Testis (tissue), 3 donors: Measurements from ENCODE around the gene SYCE3. TPM values are rescaled to one million over a fixed set of nuclear protein-coding genes. Genes with fewer than 3 reads are reported as not detected.

Experiments used
- DNase-seq: peaks from one replicate; pipeline ENCODE4 v3.0.0-alpha.2; 2019
- H3K27ac ChIP-seq, 2 donors: fragments of 200-600 bp; sonication (generic); one replicate each; pipeline ENCODE4 v1.5.1; 2019
- H3K27me3 ChIP-seq: fragments of 200-600 bp; sonication (generic); one replicate; pipeline ENCODE4 v1.5.1; 2019
- H3K36me3 ChIP-seq: fragments of 200-600 bp; sonication (generic); one replicate; pipeline ENCODE4 v1.5.1; 2017; ENCODE audit warnings: low read depth; ENCODE audit errors: missing control alignments
- H3K4me1 ChIP-seq: fragments of 200-600 bp; sonication (generic); one replicate; pipeline ENCODE4 v1.5.1; 2019
- H3K4me3 ChIP-seq, 2 donors: fragments of 200-600 bp; sonication (generic); one replicate each; pipeline ENCODE4 v1.5.1; 2017 to 2019
- H3K9me3 ChIP-seq: fragments of 200-600 bp; sonication (generic); one replicate; pipeline ENCODE4 v1.5.1; 2017
- POLR2A ChIP-seq: fragments of 450-650 bp; IDR thresholded peaks from one replicate; pipeline ENCODE4 v1.6.1; 2017; ENCODE audit warnings: antibody characterized with exemption, mild to moderate bottlenecking, moderate library complexity
- WGBS, 2 donors: methylation state at CpG; one replicate each; pipeline ENCODE4 v1.1.5; 2018; 5-methylcytosine and 5-hydroxymethylcytosine counted together
- intact Hi-C: fragments of 100-400 bp; cut with DNase I; formaldehyde crosslinking; loops from one replicate; pipeline ENCODE4 v1.15.1; 2023; ENCODE audit warnings: low total_unique reads
- polyA plus RNA-seq: library from polyadenylated mRNA; stranded (reverse); fragments of 350-450 nt; fragmentation: Illumina TruSeq; extraction: RNeasy Lipid Tissue Mini Kit (QIAGEN cat#74804); gene quantifications from one replicate; pipeline ENCODE4 v1.2.3, GENCODE V29; 2014; ENCODE audit warnings: low read depth, low replicate concordance; ENCODE audit not compliant: insufficient read depth
- total RNA-seq, 2 donors: library from RNA; depleted of rRNA; stranded (reverse); fragments of >200 nt; gene quantifications; one replicate each; pipeline ENCODE4 v1.2.3, GENCODE V29; 2016
- TF ChIP-seq, protein P1 (sequence below), 3 experiments: fragments of 450-650 bp in 2 of 3; fragments of 200-600 bp in 1 of 3; sonication (generic) in 1 of 3; IDR thresholded peaks; one replicate each; pipeline ENCODE4 v1.5.1; 2016 to 2019; ENCODE audit warnings: antibody characterized with exemption in 3 of 3, mild to moderate bottlenecking in 2 of 3, moderate library complexity in 1 of 3

The SYCE3 gene
- total and polyA plus RNA-seq, 3 donors from 2014 or later, result 40.4 to 183 (median 71.9) TPM

- WGBS, 2 donors, result 93 to 94% methylated on average over 22 to 26 of the region's 26 CpGs
- H3K36me3 ChIP-seq, result no peaks in the 10 kb centered on the region
- no peaks in the 10 kb centered on the region for H3K27me3 ChIP-seq
- no peak for TF ChIP-seq POLR2A
- TF ChIP-seq, protein P1, sequence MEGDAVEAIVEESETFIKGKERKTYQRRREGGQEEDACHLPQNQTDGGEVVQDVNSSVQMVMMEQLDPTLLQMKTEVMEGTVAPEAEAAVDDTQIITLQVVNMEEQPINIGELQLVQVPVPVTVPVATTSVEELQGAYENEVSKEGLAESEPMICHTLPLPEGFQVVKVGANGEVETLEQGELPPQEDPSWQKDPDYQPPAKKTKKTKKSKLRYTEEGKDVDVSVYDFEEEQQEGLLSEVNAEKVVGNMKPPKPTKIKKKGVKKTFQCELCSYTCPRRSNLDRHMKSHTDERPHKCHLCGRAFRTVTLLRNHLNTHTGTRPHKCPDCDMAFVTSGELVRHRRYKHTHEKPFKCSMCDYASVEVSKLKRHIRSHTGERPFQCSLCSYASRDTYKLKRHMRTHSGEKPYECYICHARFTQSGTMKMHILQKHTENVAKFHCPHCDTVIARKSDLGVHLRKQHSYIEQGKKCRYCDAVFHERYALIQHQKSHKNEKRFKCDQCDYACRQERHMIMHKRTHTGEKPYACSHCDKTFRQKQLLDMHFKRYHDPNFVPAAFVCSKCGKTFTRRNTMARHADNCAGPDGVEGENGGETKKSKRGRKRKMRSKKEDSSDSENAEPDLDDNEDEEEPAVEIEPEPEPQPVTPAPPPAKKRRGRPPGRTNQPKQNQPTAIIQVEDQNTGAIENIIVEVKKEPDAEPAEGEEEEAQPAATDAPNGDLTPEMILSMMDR (IDR thresholded peaks at IDR 0.05), result no peak
- DNase-seq, result no peak
- H3K27ac ChIP-seq, result no peak overlapping the region
- H3K4me3 ChIP-seq, result no peak overlapping the region
- H3K4me1 ChIP-seq, result peaks cover 8% of the 10 kb centered on the region
- intact Hi-C loops, result no loop called here
- no peaks in the 10 kb centered on the region for H3K9me3 ChIP-seq
These were observed 11.0 kb upstream of the SYCE3 start for GRCh38 chr22:50573491-50574382.

DNA sequence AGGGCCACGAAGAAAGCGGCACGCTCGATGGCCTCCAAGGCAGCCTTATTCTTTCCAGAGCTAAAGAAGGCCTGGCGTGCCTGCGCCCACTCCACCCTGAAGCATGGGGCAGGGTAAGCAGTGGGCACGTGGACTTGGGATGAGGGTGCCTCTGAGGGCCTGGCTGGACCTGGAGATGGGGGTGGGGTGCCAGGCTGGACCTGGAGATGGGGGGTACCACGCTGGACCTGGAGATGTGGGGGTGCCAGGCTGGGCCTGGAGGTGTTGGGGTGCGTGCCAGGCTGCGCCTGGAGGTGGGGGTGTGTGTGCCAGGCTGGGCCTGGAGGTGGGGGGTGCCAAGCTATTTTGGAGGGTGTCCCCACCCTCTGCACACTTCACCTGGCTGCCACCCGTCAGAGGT, 10.2 kb upstream of the SYCE3 start:
- Histone ChIP-seq H3K4me1 (peaks cover under 1% of the 10 kb centered on the region), H3K4me3 (no peak overlapping the region), H3K36me3 (no peaks in the 10 kb centered on the region), H3K27ac (no peak overlapping the region), H3K27me3 (no peaks in the 10 kb centered on the region), H3K9me3 (no peaks in the 10 kb centered on the region)
- no peak for DNase-seq
- WGBS, 2 donors, result 93 to 100% methylated on average over 6 to 11 of the region's 11 CpGs
- TF ChIP-seq, protein P1 (IDR thresholded peaks at IDR 0.05), result no peak
- no peak for TF ChIP-seq POLR2A
- intact Hi-C loops, result no loop called here

DNA sequence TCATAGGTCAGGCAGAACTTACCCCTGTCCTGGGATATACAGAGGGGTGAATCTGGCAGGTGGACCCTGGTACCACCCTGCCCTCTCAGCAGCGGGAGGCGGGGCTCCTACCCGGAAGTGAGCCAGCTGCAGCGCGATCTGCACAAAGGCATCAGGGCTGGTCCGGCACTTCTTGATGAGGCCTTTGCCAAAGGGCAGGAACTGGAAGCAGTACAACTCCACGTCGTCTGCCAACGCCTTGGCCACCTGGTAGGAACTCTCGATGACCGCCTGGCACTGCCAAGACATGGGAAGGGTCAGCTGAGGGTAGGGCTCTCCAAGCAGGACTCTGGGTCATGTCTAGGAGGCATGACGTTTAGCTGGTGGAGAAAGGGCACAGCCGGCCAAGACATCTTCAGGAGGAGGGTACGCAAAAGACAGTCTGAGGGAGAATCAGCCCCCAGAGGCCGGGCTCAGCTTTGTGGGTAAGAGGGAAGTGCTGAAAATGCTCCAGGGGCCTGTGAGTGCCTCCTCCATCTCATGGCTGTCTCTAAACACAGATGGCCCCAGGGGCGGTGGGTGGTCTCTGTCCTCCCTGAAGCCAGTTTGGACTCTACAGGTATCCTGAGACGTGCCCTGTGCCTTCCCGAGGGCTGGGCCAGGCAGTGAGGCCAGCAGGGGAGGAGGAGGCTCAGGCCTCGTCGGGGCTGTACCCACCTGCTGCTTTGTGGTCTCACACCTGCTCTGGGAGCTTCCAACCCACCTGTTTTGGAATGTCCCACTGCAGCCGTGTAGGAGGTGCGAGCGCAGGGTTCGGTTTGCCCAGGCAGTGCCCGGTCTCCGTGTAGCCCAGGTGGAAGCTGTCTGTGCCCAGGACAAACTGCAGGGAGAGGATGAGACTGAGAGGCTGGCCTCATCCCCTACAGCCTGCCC, 8.8 kb upstream of the SYCE3 start:
- intact Hi-C loops, result no loop called here
- no peak overlapping the region for H3K4me3 ChIP-seq
- no peaks in the 10 kb centered on the region for H3K9me3 ChIP-seq
- 91 to 93% methylated on average over 19 to 26 of the region's 26 CpGs for WGBS, 2 donors
- TF ChIP-seq, protein P1 (IDR thresholded peaks at IDR 0.05), result no peak
- H3K4me1 ChIP-seq, result no peaks in the 10 kb centered on the region
- no peak for DNase-seq
- H3K27me3 ChIP-seq, result no peaks in the 10 kb centered on the region
- no peak overlapping the region for H3K27ac ChIP-seq
- H3K36me3 ChIP-seq, result no peaks in the 10 kb centered on the region

- DNase-seq, result no peak
- H3K9me3 ChIP-seq, result no peaks in the 10 kb centered on the region
- 89 to 95% methylated on average over 9 to 12 of the region's 12 CpGs for WGBS, 2 donors
- no peak overlapping the region for H3K4me3 ChIP-seq
- no peaks in the 10 kb centered on the region for H3K27me3 ChIP-seq
- H3K4me1 ChIP-seq, result no peaks in the 10 kb centered on the region
- H3K27ac ChIP-seq, result no peak overlapping the region
- H3K36me3 ChIP-seq, result no peaks in the 10 kb centered on the region
- TF ChIP-seq, protein P1 (IDR thresholded peaks at IDR 0.05), result no peak
- intact Hi-C loops, result no loop called here
These were observed 8.1 kb upstream of the SYCE3 start for GRCh38 chr22:50570861-50571260.
